CD14-positive monocyte (primary cell): ENCODE measurements around the gene PSMA7. TPM values are rescaled to one million over a fixed set of nuclear protein-coding genes. Genes with fewer than 3 reads are reported as not detected.
A peak's percentile ranks its signal among the peaks of the same experiment; 100 is the strongest.

Source experiments
- DNase-seq, 3 donors: peaks; one replicate each; pipeline ENCODE4 v3.0.0-alpha.2; 2011 to 2022
- H2AFZ ChIP-seq: 2 replicates; pipeline ENCODE4 v1.6.0; 2012; ENCODE audit warnings: mild to moderate bottlenecking, low read depth, low read length, inconsistent platforms; ENCODE audit not compliant: insufficient read depth, poor library complexity, severe bottlenecking
- H3K27ac ChIP-seq, 2 donors: 1 replicate in 1 of 2; 2 replicates in 1 of 2; pipeline ENCODE4 v1.5.1; 2012 to 2013; ENCODE audit warnings: low read length in 2 of 2, control low read depth in 1 of 2, inconsistent platforms in 1 of 2, low read depth in 1 of 2, mild to moderate bottlenecking in 1 of 2
- H3K27me3 ChIP-seq, 2 donors: one replicate each; pipeline versions ENCODE4 v1.6.0 to v1.6.1; 2011 to 2013; ENCODE audit warnings: low read length in 2 of 2; ENCODE audit not compliant: control insufficient read depth in 2 of 2, insufficient read depth in 2 of 2
- H3K36me3 ChIP-seq, 2 donors: replicated peaks in 1 of 2; 1 replicate in 1 of 2; 2 replicates in 1 of 2; pipeline versions ENCODE4 v1.5.1 to v1.6.1; 2012 to 2013; ENCODE audit warnings: low read length in 2 of 2, control low read depth in 1 of 2, inconsistent platforms in 1 of 2, mild to moderate bottlenecking in 1 of 2; ENCODE audit not compliant: insufficient read depth in 2 of 2, control insufficient read depth in 1 of 2
- H3K4me1 ChIP-seq, 2 donors: 1 replicate in 1 of 2; 2 replicates in 1 of 2; pipeline versions ENCODE4 v1.5.1 to v1.6.1; 2012 to 2013; ENCODE audit warnings: low read length in 2 of 2, control low read depth in 1 of 2, inconsistent platforms in 1 of 2, mild to moderate bottlenecking in 1 of 2, moderate library complexity in 1 of 2; ENCODE audit not compliant: insufficient read depth in 2 of 2, control insufficient read depth in 1 of 2
- H3K4me2 ChIP-seq: replicated peaks from 2 replicates; pipeline ENCODE3; 2012; ENCODE audit warnings: low read length, moderate library complexity, mild to moderate bottlenecking; ENCODE audit not compliant: poor library complexity, severe bottlenecking; ENCODE audit errors: extremely low read depth
- H3K4me3 ChIP-seq, 3 experiments: fragments of 200-600 bp in 1 of 3; sonication (generic) in 1 of 3; replicated peaks in 1 of 3; 1 replicate in 2 of 3; 2 replicates in 1 of 3; pipeline ENCODE4 v1.5.1; 2011 to 2013; ENCODE audit warnings: low read length in 3 of 3, mild to moderate bottlenecking in 3 of 3, control low read depth in 2 of 3, low read depth in 2 of 3, inconsistent platforms in 1 of 3, moderate library complexity in 1 of 3
- H3K79me2 ChIP-seq: 2 replicates; pipeline ENCODE4 v1.6.0; 2012; ENCODE audit warnings: mild to moderate bottlenecking, control low read depth, inconsistent platforms, low read length, moderate library complexity; ENCODE audit not compliant: insufficient read depth
- H3K9ac ChIP-seq: 2 replicates; pipeline ENCODE4 v1.6.0; 2017; ENCODE audit warnings: low read length, mild to moderate bottlenecking; ENCODE audit not compliant: insufficient read depth, poor library complexity, severe bottlenecking
- H3K9me3 ChIP-seq, 2 donors: replicated peaks in 1 of 2; 1 replicate in 1 of 2; 2 replicates in 1 of 2; pipeline versions ENCODE4 v1.5.1 to v1.6.1; 2012 to 2013; ENCODE audit warnings: low read length in 2 of 2, control low read depth in 1 of 2; ENCODE audit not compliant: control insufficient read depth in 1 of 2, insufficient read depth in 1 of 2
- H4K20me1 ChIP-seq: 2 replicates; pipeline ENCODE4 v1.6.0; 2012; ENCODE audit warnings: mild to moderate bottlenecking, low read length, control low read depth, moderate library complexity; ENCODE audit not compliant: insufficient read depth
- H3K27ac Mint-ChIP-seq, 7 donors: one replicate each; pipeline ENCODE4 v1.8.0; 2020; ENCODE audit warnings: mild to moderate bottlenecking in 7 of 7, mixed read lengths in 7 of 7, moderate library complexity in 6 of 7, inconsistent platforms in 2 of 7
- H3K27me3 Mint-ChIP-seq, 3 donors: one replicate each; pipeline ENCODE4 v1.8.0; 2021 to 2022; ENCODE audit warnings: low read depth in 3 of 3, mild to moderate bottlenecking in 3 of 3, mixed read lengths in 3 of 3, moderate library complexity in 3 of 3, inconsistent platforms in 1 of 3
- H3K36me3 Mint-ChIP-seq, 2 donors: one replicate each; pipeline ENCODE4 v1.8.0; 2020; ENCODE audit warnings: mixed read lengths in 2 of 2, inconsistent platforms in 1 of 2, mild to moderate bottlenecking in 1 of 2
- H3K4me1 Mint-ChIP-seq: one replicate; pipeline ENCODE4 v1.8.0; 2020; ENCODE audit warnings: mild to moderate bottlenecking, mixed read lengths
- H3K4me3 Mint-ChIP-seq, 2 donors: one replicate each; pipeline ENCODE4 v1.8.0; 2020; ENCODE audit warnings: mild to moderate bottlenecking in 2 of 2, mixed read lengths in 2 of 2, moderate library complexity in 1 of 2
- H3K9me3 Mint-ChIP-seq, 7 donors: one replicate each; pipeline ENCODE4 v1.8.0; 2020 to 2022; ENCODE audit warnings: mixed read lengths in 7 of 7, mild to moderate bottlenecking in 6 of 7, moderate library complexity in 6 of 7, inconsistent platforms in 2 of 7
- WGBS: methylation state at CpG from one replicate; pipeline ENCODE4 v1.1.5; 2013; ENCODE audit warnings: missing lambda C conversion rate; ENCODE audit not compliant: insufficient coverage; 5-methylcytosine and 5-hydroxymethylcytosine counted together
- intact Hi-C, 2 donors: fragments of 100-400 bp; cut with micrococcal nuclease; formaldehyde crosslinking; loops; one replicate each; pipeline versions ENCODE4 v1.15.0 to v1.15.1; 2023
- polyA plus RNA-seq, 3 donors: library from polyadenylated mRNA; depleted of rRNA in 1 of 3; unstranded in 2 of 3; stranded (reverse) in 1 of 3; fragments of 300-500 nt in 2 of 3; fragments of >200 nt in 1 of 3; fragmentation: Illumina TruSeq in 2 of 3; gene quantifications; 1 replicate in 2 of 3; 2 replicates in 1 of 3; pipeline ENCODE4 v1.2.3, GENCODE V29; 2012 to 2021
- TF ChIP-seq, protein P1 (sequence below): fragments of 200-600 bp; IDR thresholded peaks from one replicate; pipeline ENCODE4 v1.8.0; 2022; ENCODE audit warnings: antibody characterized with exemption, mild to moderate bottlenecking

PSMA7 gene
- polyA plus RNA-seq, 3 donors = 402 to 668 (median 527) TPM

DNA sequence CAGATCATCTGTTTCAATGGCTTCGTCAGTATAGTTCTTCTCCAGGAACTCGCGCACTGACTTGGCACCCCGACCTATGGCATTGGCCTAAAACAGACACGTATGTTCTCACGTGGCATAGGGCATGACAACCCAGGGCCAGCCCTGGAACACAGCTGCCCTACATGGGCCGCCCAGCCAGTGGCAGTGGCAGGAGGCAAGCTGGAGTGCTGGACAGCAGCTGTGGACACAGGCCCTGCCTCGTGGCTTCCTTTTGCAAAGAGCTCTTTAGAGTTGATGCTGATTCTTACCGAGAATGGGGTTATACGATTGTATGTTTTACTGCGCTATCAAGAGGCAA lies 5.0 kb downstream of the PSMA7 start:
- H3K36me3 Mint-ChIP-seq = peaks cover 65 to 74% of the 10 kb centered on the region in 2 donors
- no peaks in the 10 kb centered on the region for H3K27me3 Mint-ChIP-seq
- H3K27me3 ChIP-seq = no peaks in the 10 kb centered on the region
- peaks cover 43 to 49% of the 10 kb centered on the region in 2 donors for H3K4me1 ChIP-seq
- TF ChIP-seq, protein P1, sequence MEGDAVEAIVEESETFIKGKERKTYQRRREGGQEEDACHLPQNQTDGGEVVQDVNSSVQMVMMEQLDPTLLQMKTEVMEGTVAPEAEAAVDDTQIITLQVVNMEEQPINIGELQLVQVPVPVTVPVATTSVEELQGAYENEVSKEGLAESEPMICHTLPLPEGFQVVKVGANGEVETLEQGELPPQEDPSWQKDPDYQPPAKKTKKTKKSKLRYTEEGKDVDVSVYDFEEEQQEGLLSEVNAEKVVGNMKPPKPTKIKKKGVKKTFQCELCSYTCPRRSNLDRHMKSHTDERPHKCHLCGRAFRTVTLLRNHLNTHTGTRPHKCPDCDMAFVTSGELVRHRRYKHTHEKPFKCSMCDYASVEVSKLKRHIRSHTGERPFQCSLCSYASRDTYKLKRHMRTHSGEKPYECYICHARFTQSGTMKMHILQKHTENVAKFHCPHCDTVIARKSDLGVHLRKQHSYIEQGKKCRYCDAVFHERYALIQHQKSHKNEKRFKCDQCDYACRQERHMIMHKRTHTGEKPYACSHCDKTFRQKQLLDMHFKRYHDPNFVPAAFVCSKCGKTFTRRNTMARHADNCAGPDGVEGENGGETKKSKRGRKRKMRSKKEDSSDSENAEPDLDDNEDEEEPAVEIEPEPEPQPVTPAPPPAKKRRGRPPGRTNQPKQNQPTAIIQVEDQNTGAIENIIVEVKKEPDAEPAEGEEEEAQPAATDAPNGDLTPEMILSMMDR = no peak
- no peak overlapping the region for H3K4me2 ChIP-seq
- WGBS = 89% methylated on average over 11 of the region's 11 CpGs
- H3K27ac Mint-ChIP-seq = peak overlapping the region in 4 of 7 donors; percentile 43 to 80 (median 64)
- peaks cover 88% of the 10 kb centered on the region for H4K20me1 ChIP-seq
- H3K9me3 Mint-ChIP-seq = peaks cover 0 to 3% (median 0%) of the 10 kb centered on the region in 7 donors
- peaks cover 65 to 73% of the 10 kb centered on the region in 2 donors for H3K36me3 ChIP-seq
- H3K4me1 Mint-ChIP-seq = peaks cover 49% of the 10 kb centered on the region
- H3K4me3 ChIP-seq = no peak overlapping the region
- DNase-seq = no peak
- H3K27ac ChIP-seq = peak overlapping the region in 1 of 2 donors; percentile 46
- peaks cover 61% of the 10 kb centered on the region for H3K79me2 ChIP-seq
- H3K9ac ChIP-seq = no peak overlapping the region
- intact Hi-C loops = no loop called here
- no peaks in the 10 kb centered on the region for H3K9me3 ChIP-seq
- no peak overlapping the region for H2AFZ ChIP-seq
- no peak overlapping the region for H3K4me3 Mint-ChIP-seq

DNA sequence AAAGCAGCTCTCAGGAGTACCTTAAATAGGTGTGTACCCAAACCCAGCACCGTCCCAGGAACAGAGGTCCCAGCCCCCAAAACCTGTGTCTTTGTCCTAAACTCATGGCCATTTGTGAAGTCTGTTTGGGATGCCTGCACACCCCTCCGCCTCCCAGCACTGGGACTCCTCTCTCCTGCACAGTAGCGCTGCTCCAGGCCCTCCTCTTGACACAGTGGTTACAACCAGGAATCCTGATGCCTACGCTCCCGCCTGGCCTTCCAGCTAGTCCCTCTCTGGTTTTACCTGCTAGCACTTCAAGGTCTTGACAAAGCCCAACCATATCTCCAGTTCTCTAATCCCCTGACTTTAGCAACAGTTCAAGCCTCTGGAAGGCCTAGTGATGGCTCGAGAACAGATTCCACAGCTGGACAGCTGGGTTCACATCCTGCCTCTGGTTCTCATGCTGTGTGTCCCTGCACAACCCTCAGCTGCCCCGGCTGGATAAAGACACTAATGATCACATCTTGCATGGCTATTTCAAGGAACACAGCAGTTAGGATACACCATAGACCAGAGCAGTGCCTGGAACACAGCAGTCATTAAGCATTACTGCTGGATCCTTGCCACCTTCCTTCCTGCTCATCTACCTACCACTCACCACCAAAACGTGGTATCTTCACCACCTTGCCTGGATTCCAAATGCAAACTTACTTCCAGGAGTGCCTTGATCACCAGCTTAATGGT lies 5.6 kb downstream of the PSMA7 start:
- Histone ChIP-seq H2AFZ (no peak overlapping the region), H3K36me3 (peaks cover 70 to 78% of the 10 kb centered on the region in 2 donors), H3K27ac (peak overlapping the region; percentile 0 to 46), H3K4me1 (peaks cover 48 to 53% of the 10 kb centered on the region in 2 donors), H3K79me2 (peaks cover 59% of the 10 kb centered on the region), H4K20me1 (peaks cover 93% of the 10 kb centered on the region), H3K9ac (no peak overlapping the region), H3K4me3 (no peak overlapping the region), H3K27me3 (no peaks in the 10 kb centered on the region), H3K9me3 (no peaks in the 10 kb centered on the region), H3K4me2 (no peak overlapping the region)
- Mint-ChIP-seq H3K27me3 (no peaks in the 10 kb centered on the region), H3K36me3 (peaks cover 67 to 79% of the 10 kb centered on the region in 2 donors), H3K27ac (peak overlapping the region in 6 of 7 donors; percentile 50 to 80 (median 67)), H3K9me3 (peaks cover 0 to 3% (median 0%) of the 10 kb centered on the region in 7 donors), H3K4me3 (no peak overlapping the region), H3K4me1 (peaks cover 54% of the 10 kb centered on the region)
- intact Hi-C loops = loop anchor here in 1 of 2 donors (2.0 kb wide), 1 partner anchor 15 kb away; the partner anchor contains the start of gene LSM14B
- TF ChIP-seq, protein P1 = no peak
- no peak for DNase-seq
- 91% methylated on average over 8 of the region's 8 CpGs for WGBS
